ENCODE data around the gene VEPH1. TPM values are rescaled to one million over a fixed set of nuclear protein-coding genes. Genes with fewer than 3 reads are reported as not detected.

VEPH1 gene
- total and polyA plus RNA-seq, 2 experiments from 2014 or later = 36.8 to 44.0 TPM

GRCh38 chr3:157444797-157445184 is 58.4 kb downstream of the VEPH1 start:
- peaks cover 62% of the 10 kb centered on the region for H3K4me1 ChIP-seq (ENCODE audit: insufficient read depth)
- peaks cover 20% of the 10 kb centered on the region; the same call in 1 of the 2 replicates for H3K79me2 ChIP-seq (ENCODE audit: insufficient read depth)
- no peak overlapping the region for H3K4me3 ChIP-seq
- peaks cover 76% of the 10 kb centered on the region for H3F3A ChIP-seq (ENCODE audit: insufficient read depth)
- in situ Hi-C loops (cut with MboI) = no loop called here
- no peak overlapping the region for H3K4me2 ChIP-seq (ENCODE audit: unreplicated experiment)
- H3K9me2 ChIP-seq (ENCODE audit: insufficient read depth) = no peaks in the 10 kb centered on the region
- no peaks in the 10 kb centered on the region for H3K27me3 ChIP-seq (replicated peaks; ENCODE audit: insufficient read depth)
- no peak for DNase-seq
- peaks cover 23% of the 10 kb centered on the region for H3K36me3 ChIP-seq (ENCODE audit: low read depth)
- no peak overlapping the region for H2AFZ ChIP-seq
- no peaks in the 10 kb centered on the region for H3K9me3 ChIP-seq (ENCODE audit: low read depth)
- H3K9ac ChIP-seq = no peak overlapping the region
- no peaks in the 10 kb centered on the region for H4K20me1 ChIP-seq (ENCODE audit: insufficient read depth)
- H3K27ac ChIP-seq = peak overlapping the region; percentile 49
- WGBS, 2 experiments (ENCODE audit: low coverage in 1 of 2, low lambda C conversion rate in 2 of 2, missing lambda C conversion rate in 2 of 2) = 48 to 50% methylated on average over 1 of the region's 1 CpG
- TF ChIP-seq EZH2 (IDR thresholded peaks at IDR 0.05; ENCODE audit: insufficient read depth, poor library complexity, severe bottlenecking) (no peak), EZH2phosphoT487 (IDR thresholded peaks at IDR 0.05; ENCODE audit: insufficient read depth, low read depth) (no peak)

- peak overlapping the region; percentile 49 for H3K27ac ChIP-seq
- no peak overlapping the region for H3K9ac ChIP-seq
These were observed 59.1 kb downstream of the VEPH1 start for GRCh38 chr3:157443905-157444796.

GRCh38 chr3:157442729-157443128 is 60.5 kb downstream of the VEPH1 start:
- Histone ChIP-seq H3K4me2 (ENCODE audit: unreplicated experiment) (peak overlapping the region; percentile 41), H3K9ac (no peak overlapping the region), H3K4me1 (ENCODE audit: insufficient read depth) (peaks cover 62% of the 10 kb centered on the region), H3K79me2 (ENCODE audit: insufficient read depth) (peaks cover 38% of the 10 kb centered on the region), H3F3A (ENCODE audit: insufficient read depth) (peaks cover 86% of the 10 kb centered on the region), H3K27ac (peak overlapping the region; percentile 49), H4K20me1 (ENCODE audit: insufficient read depth) (no peaks in the 10 kb centered on the region), H3K4me3 (peak overlapping the region; percentile 12), H3K9me2 (ENCODE audit: insufficient read depth) (no peaks in the 10 kb centered on the region), H3K9me3 (ENCODE audit: low read depth) (no peaks in the 10 kb centered on the region), H2AFZ (no peak overlapping the region), H3K27me3 (replicated peaks; ENCODE audit: insufficient read depth) (no peaks in the 10 kb centered on the region), H3K36me3 (ENCODE audit: low read depth) (peaks cover 24% of the 10 kb centered on the region)
- in situ Hi-C loops (cut with MboI) = no loop called here
- WGBS, 2 experiments (ENCODE audit: low coverage in 1 of 2, low lambda C conversion rate in 2 of 2, missing lambda C conversion rate in 2 of 2) = 7 to 14% methylated on average over 2 of the region's 2 CpGs
- TF ChIP-seq EZH2phosphoT487 (IDR thresholded peaks at IDR 0.05; ENCODE audit: insufficient read depth, low read depth) (no peak), EZH2 (IDR thresholded peaks at IDR 0.05; ENCODE audit: insufficient read depth, poor library complexity, severe bottlenecking) (no peak)
- DNase-seq = peak; percentile 76

More at GRCh38 chr3:157443905-157444796, 59.1 kb downstream of the VEPH1 start:
- peaks cover 62% of the 10 kb centered on the region for H3K4me1 ChIP-seq (ENCODE audit: insufficient read depth)
- no peaks in the 10 kb centered on the region for H4K20me1 ChIP-seq (ENCODE audit: insufficient read depth)
- no peak overlapping the region for H3K4me2 ChIP-seq (ENCODE audit: unreplicated experiment)
- H3K9me2 ChIP-seq (ENCODE audit: insufficient read depth) = no peaks in the 10 kb centered on the region
- H2AFZ ChIP-seq = no peak overlapping the region
- DNase-seq = peak; percentile 34
- H3K4me3 ChIP-seq = no peak overlapping the region
- no peaks in the 10 kb centered on the region for H3K9me3 ChIP-seq (ENCODE audit: low read depth)
- no peaks in the 10 kb centered on the region for H3K27me3 ChIP-seq (replicated peaks; ENCODE audit: insufficient read depth)
- peaks cover 24% of the 10 kb centered on the region for H3K36me3 ChIP-seq (ENCODE audit: low read depth)
- peaks cover 26% of the 10 kb centered on the region; the same call in 1 of the 2 replicates for H3K79me2 ChIP-seq (ENCODE audit: insufficient read depth)
- 70 to 72% methylated on average over 3 of the region's 3 CpGs for WGBS, 2 experiments (ENCODE audit: low coverage in 1 of 2, low lambda C conversion rate in 2 of 2, missing lambda C conversion rate in 2 of 2)
- in situ Hi-C loops (cut with MboI) = no loop called here
- TF ChIP-seq EZH2phosphoT487 (IDR thresholded peaks at IDR 0.05; ENCODE audit: insufficient read depth, low read depth) = no peak
- TF ChIP-seq EZH2 (IDR thresholded peaks at IDR 0.05; ENCODE audit: insufficient read depth, poor library complexity, severe bottlenecking) = no peak
- H3F3A ChIP-seq (ENCODE audit: insufficient read depth) = peaks cover 82% of the 10 kb centered on the region

GRCh38 chr3:157441102-157441624 is 62.1 kb downstream of the VEPH1 start:
- H3K79me2 ChIP-seq (ENCODE audit: insufficient read depth) = peaks cover 38% of the 10 kb centered on the region
- no peak overlapping the region for H3K27ac ChIP-seq
- in situ Hi-C loops (cut with MboI) = no loop called here
- peaks cover 50% of the 10 kb centered on the region for H3K4me1 ChIP-seq (ENCODE audit: insufficient read depth)
- H3K4me3 ChIP-seq = peak overlapping the region; percentile 44
- TF ChIP-seq EZH2 (IDR thresholded peaks at IDR 0.05; ENCODE audit: insufficient read depth, poor library complexity, severe bottlenecking) = no peak
- H3K36me3 ChIP-seq (ENCODE audit: low read depth) = peaks cover 24% of the 10 kb centered on the region
- H3K27me3 ChIP-seq (replicated peaks; ENCODE audit: insufficient read depth) = no peaks in the 10 kb centered on the region
- H3F3A ChIP-seq (ENCODE audit: insufficient read depth) = peaks cover 78% of the 10 kb centered on the region
- H3K9ac ChIP-seq = no peak overlapping the region
- no peaks in the 10 kb centered on the region for H4K20me1 ChIP-seq (ENCODE audit: insufficient read depth)
- no peak overlapping the region for H2AFZ ChIP-seq
- peak overlapping the region; percentile 47 for H3K4me2 ChIP-seq (ENCODE audit: unreplicated experiment)
- no peaks in the 10 kb centered on the region for H3K9me3 ChIP-seq (ENCODE audit: low read depth)
- WGBS, 2 experiments (ENCODE audit: low coverage in 1 of 2, low lambda C conversion rate in 2 of 2, missing lambda C conversion rate in 2 of 2) = 91 to 92% methylated on average over 2 of the region's 2 CpGs
- DNase-seq = no peak
- H3K9me2 ChIP-seq (ENCODE audit: insufficient read depth) = no peaks in the 10 kb centered on the region

Data from GM23248 (cell line).